ENCODE data around the gene TALDO1. TPM values are rescaled to one million over a fixed set of nuclear protein-coding genes. Genes with fewer than 3 reads are reported as not detected.

TALDO1 gene
- total RNA-seq, 1 donor from 2014 or later = 155 TPM

DNA sequence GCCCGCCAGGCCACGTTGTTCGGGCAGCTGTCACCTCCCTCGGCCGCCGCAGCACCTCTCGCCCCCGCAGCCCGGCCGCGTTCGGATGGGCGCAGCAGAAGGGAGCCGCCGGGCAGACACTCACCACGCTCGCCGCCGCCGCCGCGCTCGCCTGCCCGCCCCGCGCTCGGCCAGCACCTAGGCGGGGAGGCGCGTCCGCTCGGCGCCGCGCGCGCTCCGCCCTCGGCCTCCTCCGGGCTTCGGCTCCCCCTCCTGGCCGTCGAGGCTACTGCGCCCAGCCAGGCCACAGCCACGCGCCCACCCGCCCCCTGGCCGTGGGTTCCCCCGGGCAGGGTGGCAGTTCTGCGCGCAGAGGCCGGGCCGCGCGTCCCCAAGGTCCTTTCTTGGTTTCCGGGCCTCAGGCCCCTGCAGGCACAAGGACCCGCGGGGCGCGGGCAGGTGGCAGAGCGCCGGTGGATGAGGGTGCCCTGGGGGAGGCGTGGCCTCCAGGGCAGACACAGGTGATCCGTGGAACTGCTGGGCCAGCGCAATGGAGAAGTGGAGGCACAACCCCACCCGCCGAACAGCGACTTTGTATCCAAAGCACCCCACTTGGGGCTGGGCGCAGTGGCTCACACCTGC is 50.9 kb downstream of the TALDO1 start, which contains the start of gene SLC25A22:
SLC25A22 (minus strand) TSS at position 189 of the 621 bp plus-strand sequence. CDS start 3,275 bp downstream, outside the sequence.
- DNase-seq (ENCODE audit: low read depth) = peak; percentile 76

DNA sequence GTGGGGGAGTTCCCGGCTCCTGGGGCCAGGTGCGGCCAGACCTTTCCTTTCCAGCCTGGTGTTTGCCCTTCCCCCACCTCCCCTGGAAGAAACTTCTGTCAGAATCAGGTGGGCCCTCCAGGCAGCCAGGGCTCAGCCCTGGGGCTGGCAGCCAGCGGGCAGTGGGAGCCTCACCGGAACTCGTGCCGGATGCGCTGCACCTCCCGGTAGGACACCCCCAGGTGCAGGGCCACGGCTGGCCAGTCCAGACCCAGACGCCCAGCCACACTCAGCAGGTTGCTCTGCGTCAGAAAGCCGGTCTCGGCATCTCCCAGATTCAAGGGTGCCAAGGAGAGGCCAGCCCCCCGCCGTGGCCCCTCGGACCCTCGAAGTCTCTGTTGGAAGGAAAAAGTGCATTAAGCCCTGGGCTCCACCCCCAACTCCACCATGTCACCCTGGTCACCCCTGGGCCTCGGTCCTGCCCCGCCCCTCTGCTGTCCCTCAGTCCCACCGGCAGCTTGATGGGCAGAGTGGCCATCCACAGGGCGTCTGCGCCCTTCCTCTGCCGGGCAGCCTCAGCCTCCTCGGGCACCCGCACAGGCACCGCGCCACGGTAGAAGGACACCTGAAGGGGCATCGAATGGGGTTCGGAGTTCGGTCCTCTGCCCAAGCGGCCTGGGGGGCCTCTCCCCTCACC is 52.5 kb downstream of the TALDO1 start:
- no peak for DNase-seq (ENCODE audit: low read depth)

DNA sequence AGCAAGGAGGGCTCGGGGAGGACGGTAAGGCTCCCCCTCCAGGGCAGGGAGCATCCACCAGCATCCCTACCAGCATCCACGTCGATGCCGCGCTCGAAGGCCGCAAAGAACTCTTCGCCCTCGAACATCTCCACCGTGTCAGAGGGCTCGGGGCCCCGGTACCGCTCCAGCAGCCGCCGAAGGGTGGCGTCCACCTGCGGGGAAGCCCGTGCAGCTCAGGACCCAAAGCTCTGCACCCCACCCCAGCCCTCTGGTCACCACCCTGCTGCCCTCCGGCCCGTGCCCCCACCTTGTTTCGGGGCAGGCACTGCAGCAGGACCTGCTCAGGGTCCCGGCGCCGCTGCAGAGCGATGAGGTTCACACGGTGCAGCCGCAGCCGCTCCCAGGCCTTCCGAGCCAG is 53.2 kb downstream of the TALDO1 start:
- DNase-seq (ENCODE audit: low read depth) = no peak

DNA sequence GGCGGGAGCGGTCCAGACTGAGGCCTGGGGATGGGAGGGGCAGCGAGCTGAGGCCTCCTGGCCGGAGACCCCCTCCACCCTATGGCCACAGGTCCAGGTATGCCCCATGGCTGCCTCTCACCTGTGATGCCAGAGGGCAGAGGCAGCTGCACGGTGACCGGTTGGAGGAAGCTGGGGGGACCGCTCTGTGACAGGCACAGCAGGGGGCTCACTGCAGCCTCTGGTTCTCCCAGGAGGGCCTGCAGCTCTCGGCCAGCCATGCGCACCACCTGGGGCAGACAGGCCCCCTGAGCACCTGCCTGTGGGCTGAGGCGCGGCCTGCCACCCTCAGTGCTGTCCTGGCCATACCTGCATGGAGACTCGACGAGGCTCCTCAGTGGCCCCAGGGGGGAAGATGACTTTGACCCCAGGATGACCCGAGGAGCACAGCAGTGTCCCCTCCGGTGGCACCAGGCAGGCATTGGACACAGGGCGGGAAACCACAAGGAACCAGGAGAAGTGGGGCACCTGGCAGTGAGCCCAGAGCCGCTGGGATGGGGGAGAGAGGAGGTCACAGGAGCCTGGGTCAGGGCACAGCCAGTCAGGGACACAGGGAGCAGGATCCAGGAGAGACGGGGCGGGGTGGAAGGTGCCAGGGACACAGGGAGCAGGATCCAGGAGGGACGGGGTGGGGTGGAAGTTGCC is 54.0 kb downstream of the TALDO1 start:
- no peak for DNase-seq (ENCODE audit: low read depth)

DNA sequence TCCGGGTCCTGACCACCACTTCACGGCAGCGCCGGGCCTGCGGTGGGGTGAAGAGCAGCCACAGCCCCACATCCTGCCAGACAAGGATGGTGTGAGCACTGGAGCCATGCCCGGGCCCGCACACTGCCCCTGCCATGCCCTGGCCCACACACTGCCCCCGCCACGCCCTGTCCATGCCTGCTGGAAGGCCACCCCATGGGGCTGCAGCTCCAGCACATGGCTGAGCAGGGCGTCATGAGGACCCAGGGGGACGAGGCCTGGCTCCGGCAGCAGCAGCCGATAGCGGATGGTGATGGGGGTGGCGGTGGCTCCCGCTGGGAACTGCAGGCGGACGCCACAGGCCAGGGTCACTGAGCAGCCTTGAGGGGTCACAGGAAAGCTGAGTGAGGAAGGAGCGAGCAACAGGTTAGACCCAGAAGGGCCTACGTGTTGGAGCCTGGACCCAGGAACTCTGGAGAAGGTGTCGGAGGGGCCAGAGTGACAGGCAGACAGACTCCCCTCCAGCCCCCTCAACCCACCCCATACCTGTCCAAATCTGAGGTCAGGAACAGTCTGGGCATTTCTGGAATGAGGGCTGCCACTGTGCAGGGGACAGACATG is 54.9 kb downstream of the TALDO1 start:
- no peak for DNase-seq (ENCODE audit: low read depth)

DNA sequence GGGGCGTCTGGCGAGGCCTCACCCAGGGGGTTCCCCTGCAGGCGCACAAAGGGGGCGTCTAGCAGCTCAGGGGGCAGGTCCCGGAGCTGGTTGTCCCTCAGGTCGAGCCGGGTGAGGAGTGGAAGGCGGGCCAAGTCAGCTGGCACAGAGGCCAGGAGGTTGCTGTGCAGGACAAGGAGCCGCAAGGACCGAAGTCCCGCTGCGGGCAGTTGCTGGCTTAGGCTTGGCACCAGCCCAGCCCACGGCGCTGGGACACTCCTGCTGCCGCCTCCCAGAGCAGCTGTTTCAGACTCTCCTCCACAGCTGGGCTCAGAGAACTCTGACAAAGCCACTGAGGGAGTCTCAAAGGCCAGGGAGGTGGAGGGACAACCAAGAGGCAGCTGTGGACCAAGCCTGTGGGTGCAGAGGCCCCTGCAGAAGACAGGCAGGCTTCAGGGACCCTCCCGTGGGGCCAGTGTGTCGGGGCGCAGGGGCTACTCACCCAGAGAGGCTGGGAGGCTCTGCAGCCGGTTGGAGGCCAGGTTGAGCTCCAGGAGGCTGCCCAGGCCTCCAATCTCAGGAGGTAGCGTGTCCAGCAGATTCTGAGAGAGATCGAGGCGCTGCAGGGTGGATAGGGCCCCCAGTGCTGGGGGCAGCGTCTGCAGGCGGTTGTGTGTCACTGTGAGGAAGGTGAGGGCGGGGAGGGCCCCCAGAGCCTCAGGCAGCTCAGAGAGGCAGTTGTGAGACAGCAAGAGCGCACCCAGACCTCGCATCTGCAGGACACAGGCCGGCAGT is 55.6 kb downstream of the TALDO1 start:
- DNase-seq (ENCODE audit: low read depth) = no peak

- no peak for DNase-seq (ENCODE audit: low read depth)
Measured at GRCh38 chr11:803467-803742, 56.1 kb downstream of the TALDO1 start.

- DNase-seq (ENCODE audit: low read depth) = no peak
Measured at GRCh38 chr11:803770-804598, 56.7 kb downstream of the TALDO1 start.

- DNase-seq (ENCODE audit: low read depth) = no peak
Measured at GRCh38 chr11:804599-804964, 57.3 kb downstream of the TALDO1 start.

- DNase-seq (ENCODE audit: low read depth) = no peak
Measured at GRCh38 chr11:808427-809286, 61.4 kb downstream of the TALDO1 start.

- peak; percentile 98 for DNase-seq (ENCODE audit: low read depth)
Measured at GRCh38 chr11:809287-810039, 62.2 kb downstream of the TALDO1 start, which contains the start of gene RPLP2. Gene RPLP2, plus strand, starts transcription at chr11:809967. Its CDS starts 268 bp downstream, at chr11:810235.

- no peak for DNase-seq (ENCODE audit: low read depth)
Measured at GRCh38 chr11:810040-810567, 62.8 kb downstream of the TALDO1 start.

- peak; percentile 95 for DNase-seq (ENCODE audit: low read depth)
Measured at GRCh38 chr11:811446-812245, 64.4 kb downstream of the TALDO1 start.

DNA sequence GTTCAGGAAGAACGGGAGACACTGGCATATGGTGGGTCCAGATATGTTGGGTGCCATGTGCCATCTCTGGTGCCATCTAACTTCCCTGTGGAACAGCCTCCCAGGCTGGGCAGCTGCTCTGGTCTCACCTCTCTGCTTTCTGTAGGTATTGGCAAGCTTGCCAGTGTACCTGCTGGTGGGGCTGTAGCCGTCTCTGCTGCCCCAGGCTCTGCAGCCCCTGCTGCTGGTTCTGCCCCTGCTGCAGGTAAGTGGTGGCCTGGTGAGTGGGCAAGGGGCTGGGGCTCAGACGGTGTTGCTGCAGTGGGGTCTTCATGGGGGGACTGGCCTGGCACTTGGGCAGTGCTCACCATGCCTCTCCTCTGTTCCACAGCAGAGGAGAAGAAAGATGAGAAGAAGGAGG is 65.1 kb downstream of the TALDO1 start:
- no peak for DNase-seq (ENCODE audit: low read depth)

DNA sequence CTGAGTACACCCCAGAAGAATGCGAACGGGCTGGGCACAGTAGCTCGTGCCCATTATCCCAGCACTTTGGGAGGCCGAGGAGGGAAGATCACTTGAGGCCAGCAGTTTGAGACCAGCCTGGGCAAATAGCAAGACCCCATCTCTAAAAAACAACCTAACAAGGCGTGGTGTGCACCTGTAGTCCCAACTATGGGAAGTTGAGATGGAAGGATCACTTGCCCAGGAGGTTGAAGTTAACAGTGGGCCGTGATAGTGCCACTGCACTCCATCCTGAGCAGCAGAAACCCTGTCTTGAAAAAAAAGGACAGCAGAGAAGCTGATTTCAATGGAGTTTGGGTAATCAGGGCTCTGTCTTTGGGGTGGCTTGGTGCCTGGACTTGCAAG is 65.8 kb downstream of the TALDO1 start:
- DNase-seq (ENCODE audit: low read depth) = no peak

DNA sequence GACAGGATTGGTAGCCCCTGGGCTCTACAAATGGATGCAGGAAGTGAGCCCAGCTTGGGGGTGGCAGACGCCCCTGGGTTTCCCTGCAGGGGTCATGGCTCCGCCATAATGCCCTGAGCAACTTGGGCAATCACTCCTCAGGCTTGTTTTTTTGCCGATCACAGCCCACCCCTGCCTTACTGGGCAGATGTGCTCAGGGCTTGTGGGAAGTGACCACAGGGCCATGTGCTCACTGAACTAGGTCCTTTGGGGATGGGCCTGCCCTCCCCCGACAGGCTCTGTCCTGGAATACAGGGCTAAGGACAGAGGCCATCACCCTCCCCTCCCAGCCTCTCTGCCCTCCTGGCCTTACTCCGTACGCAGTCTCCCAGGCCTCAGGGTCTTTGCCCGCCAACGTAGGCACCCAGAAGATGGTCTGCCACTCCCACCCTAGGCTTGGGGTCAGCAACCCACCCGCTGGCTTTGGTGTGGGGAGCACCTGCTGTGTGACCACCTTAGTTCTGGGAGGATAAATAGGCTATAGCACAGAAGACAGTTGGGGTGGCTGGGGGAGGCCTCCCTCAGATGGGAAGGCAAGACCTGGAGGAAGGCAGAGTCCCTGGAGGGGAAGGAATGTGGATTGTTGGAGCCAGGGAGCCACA is 66.3 kb downstream of the TALDO1 start:
- no peak for DNase-seq (ENCODE audit: low read depth)
